WERI-Rb-1 (cell line): Measurements from ENCODE around the gene ADRA2B.

ENCODE experiments used
- DNase-seq: peaks from one replicate; pipeline ENCODE4 v3.0.0-alpha.2; 2020
- H3K27ac ChIP-seq: fragments of 250-450 bp; sonication (Bioruptor Pico); 2 replicates; pipeline ENCODE4 v1.5.1; 2020; ENCODE audit warnings: mild to moderate bottlenecking, moderate library complexity
- H3K27me3 ChIP-seq: fragments of 250-450 bp; sonication (Bioruptor Pico); 2 replicates; pipeline ENCODE4 v1.5.1; 2021; ENCODE audit warnings: mild to moderate bottlenecking, low read depth, moderate library complexity; ENCODE audit not compliant: insufficient read depth, severe bottlenecking
- H3K36me3 ChIP-seq: fragments of 250-450 bp; sonication (Bioruptor Pico); 2 replicates; pipeline ENCODE4 v1.5.1; 2020; ENCODE audit warnings: mild to moderate bottlenecking, moderate library complexity
- H3K4me3 ChIP-seq: 2 replicates; pipeline ENCODE4 v1.5.1; 2011; ENCODE audit warnings: low read depth, mild to moderate bottlenecking, control low read depth, low read length
- H3K9me3 ChIP-seq: fragments of 250-450 bp; sonication (Bioruptor Pico); 2 replicates; pipeline ENCODE4 v1.5.1; 2021; ENCODE audit warnings: mild to moderate bottlenecking, moderate library complexity; ENCODE audit not compliant: severe bottlenecking
- CTCF ChIP-seq: IDR thresholded peaks from 2 replicates; pipeline ENCODE4 v1.5.1; 2011; ENCODE audit warnings: low read depth, mild to moderate bottlenecking, control low read depth, inconsistent platforms, low read length

ADRA2B gene

GRCh38 chr2:96159084-96159830 is 42.9 kb upstream of the ADRA2B start:
- H3K9me3 ChIP-seq: no peaks in the 10 kb centered on the region
- no peak overlapping the region for H3K27ac ChIP-seq
- H3K27me3 ChIP-seq: no peaks in the 10 kb centered on the region
- no peaks in the 10 kb centered on the region for H3K36me3 ChIP-seq
- no peak for TF ChIP-seq CTCF
- no peak for DNase-seq
- H3K4me3 ChIP-seq: no peak overlapping the region

GRCh38 chr2:96158554-96158940 is 42.2 kb upstream of the ADRA2B start:
- DNase-seq: no peak
- H3K36me3 ChIP-seq: no peaks in the 10 kb centered on the region
- 0 out of 2 replicates have a peak overlapping the region, but pooled peaks have one; percentile 29 for H3K27ac ChIP-seq
- TF ChIP-seq CTCF: no peak
- H3K27me3 ChIP-seq: no peaks in the 10 kb centered on the region
- no peaks in the 10 kb centered on the region for H3K9me3 ChIP-seq
- no peak overlapping the region for H3K4me3 ChIP-seq

GRCh38 chr2:96157649-96158553 is 41.5 kb upstream of the ADRA2B start:
- no peak overlapping the region for H3K4me3 ChIP-seq
- H3K27ac ChIP-seq: peak overlapping the region; percentile 29
- no peak for DNase-seq
- TF ChIP-seq CTCF: no peak
- no peaks in the 10 kb centered on the region for H3K27me3 ChIP-seq
- no peaks in the 10 kb centered on the region for H3K9me3 ChIP-seq
- H3K36me3 ChIP-seq: no peaks in the 10 kb centered on the region

GRCh38 chr2:96156926-96157648 is 40.7 kb upstream of the ADRA2B start:
- no peaks in the 10 kb centered on the region for H3K36me3 ChIP-seq
- no peaks in the 10 kb centered on the region for H3K9me3 ChIP-seq
- no peak for DNase-seq
- no peaks in the 10 kb centered on the region for H3K27me3 ChIP-seq
- H3K4me3 ChIP-seq: no peak overlapping the region
- TF ChIP-seq CTCF: no peak
- H3K27ac ChIP-seq: peak overlapping the region; percentile 94

- Histone ChIP-seq H3K9me3 (no peaks in the 10 kb centered on the region), H3K27me3 (no peaks in the 10 kb centered on the region), H3K4me3 (no peak overlapping the region), H3K36me3 (no peaks in the 10 kb centered on the region), H3K27ac (peak overlapping the region; percentile 94)
- DNase-seq: no peak
- TF ChIP-seq CTCF: no peak
These were observed 39.8 kb upstream of the ADRA2B start for GRCh38 chr2:96156011-96156820.
